PC-9 (cell line): ENCODE data around the gene TOX2.

ENCODE experiments used
- EZH2 ChIP-seq: fragments of 200-600 bp; sonication (generic); IDR thresholded peaks from 2 replicates; pipeline ENCODE4 v1.8.0; 2017; ENCODE audit warnings: antibody characterized with exemption, low read depth
- TF ChIP-seq, protein P1 (sequence below): fragments of 200-600 bp; sonication (generic); conservative IDR thresholded peaks from 2 replicates; pipeline ENCODE4 v1.6.1; 2017; ENCODE audit warnings: mixed run types, antibody characterized with exemption, mild to moderate bottlenecking, moderate library complexity

DNA sequence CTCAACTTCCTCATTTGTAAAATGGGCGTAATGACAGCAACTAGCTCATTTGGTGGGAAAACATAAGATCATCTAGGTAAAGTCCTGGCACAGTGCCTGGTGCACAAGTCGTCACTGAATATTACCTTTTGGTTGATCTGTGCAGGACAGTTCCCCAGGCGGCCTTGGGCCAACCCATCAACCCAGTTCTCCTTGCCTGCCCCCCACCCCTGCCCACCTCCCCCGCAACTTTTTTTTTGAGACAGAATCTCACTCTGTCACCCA is 173.1 kb downstream of the TOX2 start:
- TF ChIP-seq, protein P1, sequence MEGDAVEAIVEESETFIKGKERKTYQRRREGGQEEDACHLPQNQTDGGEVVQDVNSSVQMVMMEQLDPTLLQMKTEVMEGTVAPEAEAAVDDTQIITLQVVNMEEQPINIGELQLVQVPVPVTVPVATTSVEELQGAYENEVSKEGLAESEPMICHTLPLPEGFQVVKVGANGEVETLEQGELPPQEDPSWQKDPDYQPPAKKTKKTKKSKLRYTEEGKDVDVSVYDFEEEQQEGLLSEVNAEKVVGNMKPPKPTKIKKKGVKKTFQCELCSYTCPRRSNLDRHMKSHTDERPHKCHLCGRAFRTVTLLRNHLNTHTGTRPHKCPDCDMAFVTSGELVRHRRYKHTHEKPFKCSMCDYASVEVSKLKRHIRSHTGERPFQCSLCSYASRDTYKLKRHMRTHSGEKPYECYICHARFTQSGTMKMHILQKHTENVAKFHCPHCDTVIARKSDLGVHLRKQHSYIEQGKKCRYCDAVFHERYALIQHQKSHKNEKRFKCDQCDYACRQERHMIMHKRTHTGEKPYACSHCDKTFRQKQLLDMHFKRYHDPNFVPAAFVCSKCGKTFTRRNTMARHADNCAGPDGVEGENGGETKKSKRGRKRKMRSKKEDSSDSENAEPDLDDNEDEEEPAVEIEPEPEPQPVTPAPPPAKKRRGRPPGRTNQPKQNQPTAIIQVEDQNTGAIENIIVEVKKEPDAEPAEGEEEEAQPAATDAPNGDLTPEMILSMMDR, result no peak
- TF ChIP-seq EZH2, result no peak
